Vagina (tissue), 2 donors: ENCODE measurements around the gene ANKRD44.

ENCODE experiments used
- CTCF ChIP-seq, 3 experiments: fragments of 450-650 bp in 2 of 3; fragments of 200-600 bp in 1 of 3; sonication (generic) in 1 of 3; IDR thresholded peaks; one replicate each; pipeline ENCODE4 v1.5.1; 2017 to 2019; ENCODE audit warnings: antibody characterized with exemption in 3 of 3, mild to moderate bottlenecking in 2 of 3, moderate library complexity in 2 of 3
- POLR2A ChIP-seq, 2 donors: fragments of 450-650 bp; IDR thresholded peaks; one replicate each; pipeline ENCODE4 v1.6.1; 2017; ENCODE audit warnings: antibody characterized with exemption in 2 of 2, mild to moderate bottlenecking in 2 of 2, moderate library complexity in 2 of 2

GRCh38 chr2:196990092-196990491, 320.5 kb downstream of the ANKRD44 start:
- no peak for TF ChIP-seq CTCF (IDR thresholded peaks at IDR 0.05)
- no peak for TF ChIP-seq POLR2A (IDR thresholded peaks at IDR 0.05)
